HL-60 (cell line): Measurements from ENCODE around the gene TIAM1.

Experiments used
- DNase-seq, 2 experiments: peaks; one replicate each; pipeline ENCODE4 v3.0.0-alpha.2; 2010 to 2020; ENCODE audit warnings: low read depth in 1 of 2, low spot score in 1 of 2
- H3K27ac ChIP-seq: fragments of 250-450 bp; sonication (Bioruptor Pico); replicated peaks from 2 replicates; pipeline ENCODE4 v1.5.1; 2020; ENCODE audit warnings: mild to moderate bottlenecking, moderate library complexity
- H3K27me3 ChIP-seq: fragments of 250-450 bp; sonication (Bioruptor Pico); 2 replicates; pipeline ENCODE4 v1.5.1; 2021; ENCODE audit warnings: mild to moderate bottlenecking, moderate library complexity; ENCODE audit not compliant: insufficient read depth, poor library complexity, severe bottlenecking
- H3K4me3 ChIP-seq: replicated peaks from 2 replicates; pipeline ENCODE4 v1.5.1; 2011; ENCODE audit warnings: mild to moderate bottlenecking, control low read depth, low read length; ENCODE audit not compliant: insufficient read depth
- GABPA ChIP-seq: IDR thresholded peaks from 2 replicates; pipeline ENCODE4 v1.6.1; 2012; ENCODE audit warnings: low read depth
- POLR2AphosphoS5 ChIP-seq: IDR thresholded peaks from 2 replicates; pipeline ENCODE4 v1.6.1; 2012; ENCODE audit warnings: low read depth
- SPI1 ChIP-seq: IDR thresholded peaks from 2 replicates; pipeline ENCODE4 v1.6.1; 2012; ENCODE audit warnings: low read depth, mild to moderate bottlenecking, borderline replicate concordance
- TF ChIP-seq, protein P1 (sequence below): IDR thresholded peaks from one replicate; pipeline ENCODE4 v1.5.1; 2011; ENCODE audit warnings: low read length, control low read depth, inconsistent platforms; ENCODE audit not compliant: insufficient read depth
- TF ChIP-seq, protein P2 (sequence below): IDR thresholded peaks from 2 replicates; pipeline ENCODE4 v1.6.1; 2012; ENCODE audit warnings: low read depth; ENCODE audit not compliant: insufficient replicate concordance

TIAM1 gene

GRCh38 chr21:31370281-31370892, 26.3 kb upstream of the TIAM1 start:
- no peak for DNase-seq
- H3K27me3 ChIP-seq = no peaks in the 10 kb centered on the region
- TF ChIP-seq SPI1 = no peak
- no peak for TF ChIP-seq GABPA
- TF ChIP-seq, protein P1, sequence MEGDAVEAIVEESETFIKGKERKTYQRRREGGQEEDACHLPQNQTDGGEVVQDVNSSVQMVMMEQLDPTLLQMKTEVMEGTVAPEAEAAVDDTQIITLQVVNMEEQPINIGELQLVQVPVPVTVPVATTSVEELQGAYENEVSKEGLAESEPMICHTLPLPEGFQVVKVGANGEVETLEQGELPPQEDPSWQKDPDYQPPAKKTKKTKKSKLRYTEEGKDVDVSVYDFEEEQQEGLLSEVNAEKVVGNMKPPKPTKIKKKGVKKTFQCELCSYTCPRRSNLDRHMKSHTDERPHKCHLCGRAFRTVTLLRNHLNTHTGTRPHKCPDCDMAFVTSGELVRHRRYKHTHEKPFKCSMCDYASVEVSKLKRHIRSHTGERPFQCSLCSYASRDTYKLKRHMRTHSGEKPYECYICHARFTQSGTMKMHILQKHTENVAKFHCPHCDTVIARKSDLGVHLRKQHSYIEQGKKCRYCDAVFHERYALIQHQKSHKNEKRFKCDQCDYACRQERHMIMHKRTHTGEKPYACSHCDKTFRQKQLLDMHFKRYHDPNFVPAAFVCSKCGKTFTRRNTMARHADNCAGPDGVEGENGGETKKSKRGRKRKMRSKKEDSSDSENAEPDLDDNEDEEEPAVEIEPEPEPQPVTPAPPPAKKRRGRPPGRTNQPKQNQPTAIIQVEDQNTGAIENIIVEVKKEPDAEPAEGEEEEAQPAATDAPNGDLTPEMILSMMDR = no peak
- TF ChIP-seq, protein P2, sequence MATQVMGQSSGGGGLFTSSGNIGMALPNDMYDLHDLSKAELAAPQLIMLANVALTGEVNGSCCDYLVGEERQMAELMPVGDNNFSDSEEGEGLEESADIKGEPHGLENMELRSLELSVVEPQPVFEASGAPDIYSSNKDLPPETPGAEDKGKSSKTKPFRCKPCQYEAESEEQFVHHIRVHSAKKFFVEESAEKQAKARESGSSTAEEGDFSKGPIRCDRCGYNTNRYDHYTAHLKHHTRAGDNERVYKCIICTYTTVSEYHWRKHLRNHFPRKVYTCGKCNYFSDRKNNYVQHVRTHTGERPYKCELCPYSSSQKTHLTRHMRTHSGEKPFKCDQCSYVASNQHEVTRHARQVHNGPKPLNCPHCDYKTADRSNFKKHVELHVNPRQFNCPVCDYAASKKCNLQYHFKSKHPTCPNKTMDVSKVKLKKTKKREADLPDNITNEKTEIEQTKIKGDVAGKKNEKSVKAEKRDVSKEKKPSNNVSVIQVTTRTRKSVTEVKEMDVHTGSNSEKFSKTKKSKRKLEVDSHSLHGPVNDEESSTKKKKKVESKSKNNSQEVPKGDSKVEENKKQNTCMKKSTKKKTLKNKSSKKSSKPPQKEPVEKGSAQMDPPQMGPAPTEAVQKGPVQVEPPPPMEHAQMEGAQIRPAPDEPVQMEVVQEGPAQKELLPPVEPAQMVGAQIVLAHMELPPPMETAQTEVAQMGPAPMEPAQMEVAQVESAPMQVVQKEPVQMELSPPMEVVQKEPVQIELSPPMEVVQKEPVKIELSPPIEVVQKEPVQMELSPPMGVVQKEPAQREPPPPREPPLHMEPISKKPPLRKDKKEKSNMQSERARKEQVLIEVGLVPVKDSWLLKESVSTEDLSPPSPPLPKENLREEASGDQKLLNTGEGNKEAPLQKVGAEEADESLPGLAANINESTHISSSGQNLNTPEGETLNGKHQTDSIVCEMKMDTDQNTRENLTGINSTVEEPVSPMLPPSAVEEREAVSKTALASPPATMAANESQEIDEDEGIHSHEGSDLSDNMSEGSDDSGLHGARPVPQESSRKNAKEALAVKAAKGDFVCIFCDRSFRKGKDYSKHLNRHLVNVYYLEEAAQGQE = no peak
- no peak for TF ChIP-seq POLR2AphosphoS5
- H3K4me3 ChIP-seq = no peak overlapping the region
- H3K27ac ChIP-seq = no peak overlapping the region

DNA sequence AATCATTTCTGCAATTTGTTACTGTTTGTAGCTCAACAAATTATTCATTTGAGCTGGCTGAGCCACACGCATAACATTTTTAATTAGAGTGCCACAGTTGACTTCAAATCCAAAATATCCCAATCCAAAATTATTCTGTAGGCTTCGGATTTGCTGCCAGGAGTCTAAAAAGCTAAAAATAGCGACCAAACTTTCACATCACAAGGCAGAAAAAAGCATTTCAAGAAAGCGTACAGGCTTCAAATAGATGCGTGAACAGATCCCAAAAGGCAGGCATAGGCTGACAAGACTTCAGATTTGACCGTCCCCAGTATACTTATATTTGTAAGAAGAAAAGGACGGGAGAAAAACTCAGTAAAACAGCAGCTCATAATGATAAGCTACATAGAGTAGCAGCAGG, 24.3 kb upstream of the TIAM1 start:
- no peak for DNase-seq
- Histone ChIP-seq H3K4me3 (no peak overlapping the region), H3K27ac (no peak overlapping the region), H3K27me3 (no peaks in the 10 kb centered on the region)
- TF ChIP-seq SPI1 (no peak), POLR2AphosphoS5 (no peak), GABPA (no peak)
- TF ChIP-seq, protein P2 = no peak
- TF ChIP-seq, protein P1 = no peak

DNA sequence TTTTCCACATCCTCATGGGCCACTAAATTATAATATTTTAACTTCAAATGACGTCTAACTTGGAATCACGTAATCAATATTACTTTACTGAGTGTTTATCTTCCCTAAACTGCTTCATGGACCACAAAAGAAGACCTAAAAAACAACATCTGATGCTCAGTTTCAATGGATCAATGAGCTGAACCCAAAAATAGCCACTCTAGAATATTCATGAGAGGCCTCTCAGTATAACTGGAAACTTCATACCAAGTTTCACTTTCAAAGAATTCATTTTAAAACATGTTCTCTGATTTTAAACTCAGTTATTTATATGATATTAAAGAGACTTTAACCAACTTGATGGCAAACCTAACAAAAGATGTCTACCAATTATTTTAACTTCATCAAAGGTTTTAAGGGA, 23.7 kb upstream of the TIAM1 start:
- no peak overlapping the region for H3K27ac ChIP-seq
- no peaks in the 10 kb centered on the region for H3K27me3 ChIP-seq
- no peak for DNase-seq
- H3K4me3 ChIP-seq = no peak overlapping the region
- TF ChIP-seq SPI1 = no peak
- TF ChIP-seq, protein P2 = no peak
- TF ChIP-seq POLR2AphosphoS5 = no peak
- TF ChIP-seq GABPA = no peak
- TF ChIP-seq, protein P1 = no peak
